MCF 10A (cell line): ENCODE measurements around the gene BPIFB2. TPM values are rescaled to one million over a fixed set of nuclear protein-coding genes. Genes with fewer than 3 reads are reported as not detected.

Experiments used
- BruUV-seq: library from RNA; stranded (reverse); fragments of 400-500 nt; replicated peaks from 2 replicates; lab custom pipeline; 2021; lab: Mats Ljungman, UMichigan
- CTCF ChIA-PET: fragments of 300-600 bp; sonication (Branson Sonifier 250); formaldehyde crosslinking; extraction: SDS; loops from one replicate; lab custom pipeline; 2021; ENCODE audit warnings: antibody characterized with exemption, inconsistent platforms; lab: Yijun Ruan, JAX
- POLR2A ChIA-PET: fragments of 300-600, 350-650 bp; sonication (Branson Sonifier 250); formaldehyde crosslinking; extraction: SDS; loops from one replicate; lab custom pipeline; 2020; ENCODE audit warnings: antibody characterized with exemption, inconsistent platforms; lab: Yijun Ruan, JAX
- DNase-seq: peaks from one replicate; pipeline ENCODE4 v3.0.0-alpha.2; 2018; ENCODE audit not compliant: unreplicated experiment
- H3K27ac Mint-ChIP-seq: one replicate; pipeline ENCODE4 v1.8.0; 2022; ENCODE audit warnings: mild to moderate bottlenecking, low read depth, mixed read lengths; ENCODE audit not compliant: unreplicated experiment
- H3K27me3 Mint-ChIP-seq: one replicate; pipeline ENCODE4 v1.8.0; 2022; ENCODE audit warnings: mixed read lengths; ENCODE audit not compliant: insufficient read depth, unreplicated experiment
- H3K36me3 Mint-ChIP-seq: one replicate; pipeline ENCODE4 v1.8.0; 2022; ENCODE audit warnings: mild to moderate bottlenecking, moderate library complexity, mixed read lengths; ENCODE audit not compliant: insufficient read depth, unreplicated experiment
- H3K4me1 Mint-ChIP-seq: one replicate; pipeline ENCODE4 v1.8.0; 2022; ENCODE audit warnings: mixed read lengths; ENCODE audit not compliant: insufficient read depth, unreplicated experiment
- H3K4me3 Mint-ChIP-seq: one replicate; pipeline ENCODE4 v1.8.0; 2022; ENCODE audit warnings: mild to moderate bottlenecking, moderate library complexity, mixed read lengths; ENCODE audit not compliant: unreplicated experiment
- H3K9me3 Mint-ChIP-seq: one replicate; pipeline ENCODE4 v1.8.0; 2022; ENCODE audit warnings: mixed read lengths; ENCODE audit not compliant: unreplicated experiment
- intact Hi-C: fragments of 100-400 bp; cut with micrococcal nuclease; formaldehyde crosslinking; loops from 2 replicates; pipeline ENCODE4 v1.14.1; 2022
- total RNA-seq: library from RNA; stranded (reverse); gene quantifications from 2 replicates; pipeline ENCODE4 v1.2.3, GENCODE V29; 2022
- TF ChIP-seq, protein P1 (sequence below): fragments of 200-600 bp; IDR thresholded peaks from one replicate; pipeline ENCODE4 v1.8.0; 2022; ENCODE audit warnings: antibody characterized with exemption, mild to moderate bottlenecking; ENCODE audit not compliant: unreplicated experiment

The BPIFB2 gene
- total RNA-seq, 1 experiment from 2014 or later, result not detected

DNA sequence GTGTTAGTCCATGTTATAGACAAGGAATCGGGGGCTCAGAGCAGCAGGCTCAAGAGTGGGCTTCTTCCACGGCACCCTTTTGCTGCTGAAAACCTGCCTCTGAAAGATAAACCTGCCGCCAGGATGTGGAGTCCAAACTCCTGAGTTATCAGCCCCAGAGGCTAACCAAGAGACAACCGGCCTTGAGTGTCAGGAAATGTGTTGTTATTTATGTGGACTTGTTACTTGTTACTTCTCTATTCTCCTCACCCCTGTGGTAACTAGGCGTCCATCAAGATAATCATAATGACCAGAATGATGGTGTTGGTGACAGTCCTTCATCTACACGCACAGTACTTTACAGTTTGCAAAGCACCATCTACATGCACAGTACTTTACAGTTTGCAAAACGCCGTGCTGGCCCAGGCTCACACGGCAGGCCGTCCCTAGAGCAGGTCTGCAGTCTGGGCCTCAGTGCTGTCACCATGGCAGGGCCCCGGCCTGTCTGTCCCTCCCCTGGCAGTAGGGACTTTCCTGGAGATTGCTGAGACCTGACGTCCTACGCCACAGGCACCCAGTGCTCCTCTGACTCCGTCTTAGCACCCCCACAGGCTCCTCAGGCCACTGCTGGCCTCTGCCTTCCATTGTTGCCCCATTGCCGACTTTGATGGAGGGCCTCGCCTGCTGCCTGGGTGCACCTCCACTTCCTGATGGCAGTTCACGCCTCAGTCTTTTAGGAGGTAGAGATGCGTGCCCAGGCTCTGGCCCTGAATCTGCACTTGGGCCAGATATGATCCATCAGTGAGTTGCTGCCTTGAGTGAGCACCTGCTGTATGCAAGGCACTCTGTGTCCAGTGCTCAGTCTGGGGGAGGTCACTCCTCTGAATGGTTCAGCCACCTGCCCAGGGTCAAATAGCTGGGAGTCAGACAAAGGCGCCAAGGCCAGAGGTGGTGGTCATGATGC lies 62.9 kb downstream of the BPIFB2 start:
- Mint-ChIP-seq H3K27ac (no peak overlapping the region), H3K27me3 (peaks cover 47% of the 10 kb centered on the region), H3K4me3 (no peak overlapping the region), H3K9me3 (no peaks in the 10 kb centered on the region), H3K4me1 (no peaks in the 10 kb centered on the region), H3K36me3 (no peaks in the 10 kb centered on the region)
- intact Hi-C loops, result no loop called here
- no peak for DNase-seq
- ChIA-PET CTCF (interaction anchor here (0.5 kb wide), 1 partner anchor 26 kb away, joined by 3 read pairs; no protein-coding TSS in a partner anchor), POLR2A (no interaction called here)
- TF ChIP-seq, protein P1, sequence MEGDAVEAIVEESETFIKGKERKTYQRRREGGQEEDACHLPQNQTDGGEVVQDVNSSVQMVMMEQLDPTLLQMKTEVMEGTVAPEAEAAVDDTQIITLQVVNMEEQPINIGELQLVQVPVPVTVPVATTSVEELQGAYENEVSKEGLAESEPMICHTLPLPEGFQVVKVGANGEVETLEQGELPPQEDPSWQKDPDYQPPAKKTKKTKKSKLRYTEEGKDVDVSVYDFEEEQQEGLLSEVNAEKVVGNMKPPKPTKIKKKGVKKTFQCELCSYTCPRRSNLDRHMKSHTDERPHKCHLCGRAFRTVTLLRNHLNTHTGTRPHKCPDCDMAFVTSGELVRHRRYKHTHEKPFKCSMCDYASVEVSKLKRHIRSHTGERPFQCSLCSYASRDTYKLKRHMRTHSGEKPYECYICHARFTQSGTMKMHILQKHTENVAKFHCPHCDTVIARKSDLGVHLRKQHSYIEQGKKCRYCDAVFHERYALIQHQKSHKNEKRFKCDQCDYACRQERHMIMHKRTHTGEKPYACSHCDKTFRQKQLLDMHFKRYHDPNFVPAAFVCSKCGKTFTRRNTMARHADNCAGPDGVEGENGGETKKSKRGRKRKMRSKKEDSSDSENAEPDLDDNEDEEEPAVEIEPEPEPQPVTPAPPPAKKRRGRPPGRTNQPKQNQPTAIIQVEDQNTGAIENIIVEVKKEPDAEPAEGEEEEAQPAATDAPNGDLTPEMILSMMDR, result no peak
- no TSS peak for BruUV-seq

DNA sequence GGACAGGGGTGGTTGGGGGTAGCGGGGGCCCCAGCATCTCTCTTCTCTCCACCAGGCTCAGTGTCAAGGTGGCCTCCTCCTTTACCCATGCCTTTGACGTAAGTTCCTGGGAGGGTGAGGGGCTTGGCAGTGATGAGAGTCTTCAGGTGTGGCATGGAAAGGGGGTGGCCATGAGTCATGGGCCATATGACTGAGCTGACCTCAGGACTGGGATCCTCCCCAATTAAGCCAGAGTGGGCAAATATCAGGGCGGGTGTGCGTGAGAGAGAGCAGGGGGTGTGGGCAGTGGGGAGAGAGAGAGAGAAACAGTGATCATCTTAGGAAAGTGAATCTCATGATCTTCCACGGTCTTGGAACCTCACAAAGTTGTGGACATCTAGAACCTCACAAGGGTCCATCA lies 63.7 kb downstream of the BPIFB2 start:
- Mint-ChIP-seq H3K27me3 (peaks cover 55% of the 10 kb centered on the region), H3K4me3 (no peak overlapping the region)
- DNase-seq, result no peak

DNA sequence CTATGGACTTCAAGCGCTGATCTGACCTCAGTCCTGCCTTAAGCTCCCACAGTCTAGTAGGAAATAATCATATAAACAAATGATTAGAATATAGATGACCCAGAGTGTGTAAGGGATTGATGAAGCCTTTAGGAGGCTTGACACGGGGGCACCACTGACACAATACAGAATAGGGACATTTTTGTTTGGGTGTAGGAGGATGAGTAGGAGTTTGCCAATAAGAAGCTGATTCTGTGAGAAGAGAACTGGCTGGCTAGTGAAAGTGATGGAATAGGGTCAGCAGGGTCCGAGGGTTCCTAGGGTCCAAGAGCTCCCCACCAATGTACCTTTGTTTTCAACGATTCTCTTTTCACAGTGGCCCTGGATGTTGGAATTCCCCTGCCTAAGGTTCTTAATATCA lies 64.9 kb downstream of the BPIFB2 start:
- Mint-ChIP-seq H3K4me1 (no peaks in the 10 kb centered on the region), H3K4me3 (no peak overlapping the region)
- CTCF ChIA-PET, result interaction anchor here (0.6 to 0.8 kb wide), 3 partner anchors 22 to 96 kb away, joined by 3 to 4 read pairs (median 3); no protein-coding TSS in a partner anchor

More for the DNA sequence above, 63.7 kb downstream of the BPIFB2 start:
- CTCF ChIA-PET, result interaction anchor here (0.5 to 0.8 kb wide), 4 partner anchors 25 to 209 kb away, joined by 3 to 4 read pairs (median 3); no protein-coding TSS in a partner anchor
- H3K27ac Mint-ChIP-seq, result no peak overlapping the region
- no peaks in the 10 kb centered on the region for H3K9me3 Mint-ChIP-seq
- POLR2A ChIA-PET, result no interaction called here
- no peaks in the 10 kb centered on the region for H3K36me3 Mint-ChIP-seq
- TF ChIP-seq, protein P1, result no peak
- H3K4me1 Mint-ChIP-seq, result no peaks in the 10 kb centered on the region
- no TSS peak for BruUV-seq
- intact Hi-C loops, result no loop called here

More for the DNA sequence above, 64.9 kb downstream of the BPIFB2 start:
- POLR2A ChIA-PET, result interaction anchor here (1.0 kb wide), 1 partner anchor 250 kb away, joined by 3 read pairs; no protein-coding TSS in a partner anchor
- Mint-ChIP-seq H3K36me3 (no peaks in the 10 kb centered on the region), H3K27ac (no peak overlapping the region), H3K27me3 (peaks cover 56% of the 10 kb centered on the region), H3K9me3 (no peaks in the 10 kb centered on the region)
- no TSS peak for BruUV-seq
- no peak for DNase-seq
- TF ChIP-seq, protein P1, result no peak
- intact Hi-C loops, result no loop called here
